Fibroblast of peridontal ligament (primary cell): ENCODE results near the gene MTF1.
"Not testable (repeated sequence)": the region's sequence is repeated elsewhere in the genome, so short reads cannot be mapped to it uniquely, and the experiment has no call there.

Experiments used
- DNase-seq: peaks from one replicate; pipeline ENCODE4 v3.0.0-alpha.2; 2010; ENCODE audit errors: extremely low read depth

Gene MTF1

DNA sequence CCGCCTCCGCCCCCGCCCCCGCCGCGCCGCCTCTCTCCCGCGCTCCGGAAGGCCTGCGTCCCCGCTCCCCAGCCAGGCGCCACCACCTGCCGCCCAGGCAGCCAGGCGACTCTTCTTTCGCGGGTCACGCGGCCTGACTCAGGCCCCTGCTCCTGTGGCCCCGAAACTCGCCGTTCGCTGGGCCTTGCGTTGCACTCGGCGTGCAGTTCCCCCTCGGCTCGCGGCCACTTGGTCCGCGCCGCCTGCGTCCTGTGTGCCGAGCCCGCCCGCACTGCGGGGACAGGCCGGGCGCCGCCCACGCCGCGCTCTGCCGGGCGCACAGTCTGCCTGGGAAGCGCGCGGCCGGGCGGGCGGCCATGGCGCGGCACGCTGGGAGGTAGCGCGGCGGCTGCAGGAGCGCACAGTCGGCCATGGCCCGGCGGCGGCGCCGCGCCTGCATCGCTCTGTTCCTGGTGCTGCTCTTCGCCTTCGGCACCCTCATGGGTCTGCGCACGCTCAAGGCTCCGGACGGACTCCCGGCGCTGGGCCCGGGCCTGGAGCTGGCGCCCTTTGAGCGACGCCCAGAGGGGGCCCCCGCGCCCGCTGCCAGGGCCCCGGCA, 65.5 kb downstream of the MTF1 start, which contains the start of gene MANEAL:
MANEAL (plus strand) TSS at position 75 of the 599 bp plus-strand sequence; CDS start at position 411, 336 bp downstream.
- peak; percentile 42 for DNase-seq

DNA sequence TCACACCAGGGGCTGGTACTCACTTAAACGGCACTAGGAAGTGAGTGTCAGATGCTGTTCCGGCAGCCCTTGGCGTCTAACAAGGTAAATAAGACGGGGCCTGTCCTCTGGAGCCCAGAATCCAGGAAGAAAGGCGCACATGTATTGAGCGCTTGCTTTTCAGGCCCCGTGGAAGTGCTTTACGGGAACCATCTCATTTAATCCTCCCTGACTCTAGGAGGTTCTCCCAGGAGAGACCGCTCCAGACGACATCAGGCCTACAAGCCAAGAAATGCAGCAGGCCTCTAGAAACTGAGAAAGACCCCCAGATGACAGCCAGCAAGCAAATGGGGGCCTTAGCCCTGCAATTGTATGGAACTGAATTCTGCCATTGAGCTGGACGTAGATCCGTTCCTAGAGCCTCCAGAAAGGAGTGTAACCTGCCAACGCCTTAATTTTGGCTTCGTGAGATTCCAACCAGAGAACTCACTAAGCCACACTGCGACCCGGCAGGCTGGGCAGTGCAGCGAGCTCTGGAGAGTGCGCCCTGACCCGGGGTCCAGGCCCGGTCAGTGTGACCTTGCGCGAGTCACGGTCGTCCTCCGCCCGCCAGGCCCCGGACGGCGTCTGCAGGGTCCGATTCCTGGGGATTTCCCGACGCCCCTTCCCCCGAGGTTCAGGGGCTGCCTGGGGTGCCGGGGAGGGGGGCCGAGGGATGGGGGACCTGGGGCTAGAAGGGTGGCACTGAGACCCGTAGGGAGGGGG, 66.3 kb downstream of the MTF1 start:
- no peak for DNase-seq

GRCh38 chr1:37782491-37782890, 76.9 kb downstream of the MTF1 start:
- DNase-seq = no peak

DNA sequence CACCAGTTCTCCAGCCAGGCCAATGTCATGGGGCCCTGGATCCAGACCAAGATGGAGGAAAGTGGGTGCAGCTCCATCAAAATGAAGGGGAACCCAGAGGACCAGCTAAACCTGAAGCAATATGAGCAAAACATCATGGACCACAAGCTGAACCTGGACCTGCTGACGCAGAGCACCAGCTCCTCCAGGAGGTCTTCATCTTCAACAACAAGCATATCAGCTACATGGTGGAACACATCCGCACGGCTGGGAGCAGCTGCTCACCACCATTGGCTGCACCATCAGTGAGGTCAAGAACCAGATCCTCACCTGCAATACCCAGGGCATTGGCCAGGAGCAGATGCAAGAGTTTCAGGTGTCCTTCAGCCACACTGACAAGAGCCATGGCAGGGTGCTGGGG, 80.7 kb downstream of the MTF1 start:
- DNase-seq = no peak

DNA sequence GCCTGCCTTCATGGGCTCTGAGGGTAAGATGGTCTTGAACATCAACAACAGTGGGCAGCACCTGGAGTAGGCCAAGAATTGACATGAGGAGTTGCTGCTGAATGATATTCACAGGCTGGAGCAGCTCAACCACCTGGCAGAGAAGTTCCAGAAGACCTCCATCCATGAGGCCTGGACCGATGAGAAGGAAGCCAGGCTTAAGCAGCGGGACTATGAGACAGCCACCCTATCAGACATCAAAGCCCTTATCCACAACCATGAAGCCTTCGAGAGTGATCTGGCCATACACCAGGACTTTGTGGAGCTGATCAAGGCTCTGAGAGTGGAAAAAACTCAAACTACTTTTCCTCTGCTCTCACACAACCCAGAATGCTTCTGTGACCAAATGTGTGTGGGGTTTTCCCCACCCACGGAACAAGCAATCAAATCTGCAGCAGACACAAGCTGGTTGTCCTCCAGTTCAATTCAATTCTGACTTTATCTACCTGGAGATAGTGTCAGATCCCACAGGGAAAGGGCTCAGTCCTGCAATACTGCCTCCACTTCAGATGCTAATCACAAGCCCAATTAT, 82.4 kb downstream of the MTF1 start:
- no peak for DNase-seq

GRCh38 chr1:37771440-37771839, 88.0 kb downstream of the MTF1 start:
- DNase-seq = not testable (repeated sequence)

DNA sequence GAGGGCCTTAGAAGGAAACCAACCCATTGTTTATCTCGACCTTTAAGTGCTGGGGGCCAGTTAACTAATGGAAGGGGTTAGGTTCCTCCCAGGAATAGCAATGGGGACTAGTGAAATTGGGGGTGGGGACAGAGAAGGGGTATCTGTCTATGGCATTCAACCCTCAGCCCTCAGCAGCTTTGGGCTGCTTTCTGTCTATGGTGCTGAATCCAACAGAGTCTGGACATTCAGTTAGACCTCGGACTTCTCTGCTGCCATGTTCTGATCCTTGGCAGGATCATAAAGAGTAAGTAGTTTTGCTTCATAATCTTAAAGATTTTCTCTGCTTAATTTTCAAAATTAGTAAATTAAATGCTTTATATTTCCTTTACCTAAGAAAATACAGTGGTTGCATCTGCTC, 91.9 kb downstream of the MTF1 start:
- DNase-seq = no peak

- no peak for DNase-seq
Measured at GRCh38 chr1:37765916-37766664, 93.3 kb downstream of the MTF1 start.

DNA sequence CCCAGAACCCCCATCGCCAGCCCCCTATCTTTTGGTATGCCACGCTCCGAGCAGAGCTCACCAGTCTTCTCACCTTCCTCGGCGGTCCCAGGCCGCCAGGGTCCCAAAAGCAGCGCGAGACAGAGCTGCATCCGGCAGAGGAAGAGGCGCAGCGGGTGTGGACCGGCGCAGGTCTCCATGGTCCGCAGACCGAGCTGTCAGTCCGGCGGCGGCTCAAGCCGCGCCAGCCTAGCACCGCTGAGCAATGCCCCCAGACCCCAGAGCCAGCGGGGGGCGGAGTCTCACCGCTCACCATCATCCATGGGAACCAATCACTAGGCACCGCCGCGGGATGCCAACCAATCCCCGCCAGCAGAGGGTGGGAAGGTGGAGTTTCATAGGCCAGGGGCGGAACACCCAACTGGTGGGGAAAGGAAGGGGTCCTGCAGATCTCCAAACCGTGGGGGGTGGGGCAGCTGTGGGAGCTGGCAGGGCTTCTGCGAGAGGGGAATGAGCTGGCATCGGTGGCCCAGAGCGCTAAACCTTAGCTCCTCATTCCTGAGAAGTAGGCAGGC, 94.4 kb downstream of the MTF1 start, which contains the start of gene EPHA10:
EPHA10 (minus strand) TSS at position 233 of the 554 bp plus-strand sequence; CDS start at position 179, 54 bp downstream.
- no peak for DNase-seq

- DNase-seq = peak; percentile 23
Measured at GRCh38 chr1:37764414-37764825, 95.0 kb downstream of the MTF1 start.

GRCh38 chr1:37763791-37764413, 95.5 kb downstream of the MTF1 start:
- DNase-seq = no peak

GRCh38 chr1:37762516-37762915, 96.9 kb downstream of the MTF1 start:
- DNase-seq = no peak

DNA sequence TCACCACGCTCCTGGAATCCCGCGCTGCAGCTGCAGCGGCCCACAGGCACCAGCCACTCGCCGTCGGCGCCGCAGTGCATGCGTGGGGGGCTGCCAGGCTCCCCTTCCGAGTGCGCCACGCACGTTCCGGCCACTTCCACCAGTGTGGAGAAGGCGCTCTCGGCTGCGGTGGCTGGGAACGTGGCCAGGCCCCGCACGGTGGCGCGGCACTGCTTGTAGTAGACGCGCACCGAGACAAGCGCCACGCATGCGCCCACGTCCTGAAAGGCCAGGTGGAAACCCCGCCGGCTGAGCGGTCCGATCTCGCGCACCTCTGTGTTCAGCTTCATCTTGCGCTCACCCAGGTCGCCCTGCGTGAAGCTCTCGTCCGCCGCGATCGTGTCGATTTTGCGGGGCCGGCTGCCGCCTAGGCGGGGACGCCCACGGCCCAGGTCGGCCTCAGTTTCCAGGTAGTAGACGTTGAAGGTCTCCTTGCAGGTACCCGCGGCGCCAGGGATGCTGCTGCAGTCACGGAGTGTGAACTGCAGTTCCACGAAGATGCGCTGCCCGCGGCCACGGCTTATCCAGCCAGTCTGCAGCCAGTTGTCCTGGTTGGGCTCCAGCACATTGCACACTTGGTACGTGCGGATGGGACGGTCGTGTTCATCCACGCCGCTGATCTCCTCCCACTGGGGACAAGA, 97.8 kb downstream of the MTF1 start:
- DNase-seq = no peak
